ENCODE measurements around the gene TTC21B. TPM values are rescaled to one million over a fixed set of nuclear protein-coding genes. Genes with fewer than 3 reads are reported as not detected.

The TTC21B gene
- total and polyA plus RNA-seq, 2 of the 8 experiments (the other 6 are each of a cell fraction or from before 2014, with no cell fraction given), result 6.9 to 20.8 TPM

DNA sequence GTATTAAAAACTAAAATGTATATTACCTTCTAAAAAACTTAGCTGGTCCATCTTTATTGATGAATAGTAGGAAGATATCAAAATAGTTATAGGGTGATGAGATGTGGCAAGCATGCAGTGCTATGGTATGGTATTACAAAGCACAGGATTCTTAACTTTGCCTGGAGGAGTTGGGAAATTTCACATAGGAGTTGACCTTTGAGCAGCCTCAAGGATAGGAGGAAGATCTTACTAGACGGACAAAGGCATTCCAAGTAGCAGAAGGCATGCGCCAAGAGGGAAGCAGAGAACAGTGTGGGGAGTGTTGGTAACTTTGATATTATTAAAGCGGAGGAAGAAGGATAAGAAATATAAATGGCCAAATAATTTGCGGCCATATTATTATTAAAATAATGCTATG lies 60.0 kb downstream of the TTC21B start (continued):
- no peak for TF ChIP-seq CHD7 (IDR thresholded peaks at IDR 0.05; ENCODE audit: insufficient replicate concordance, low read length)
- no peak for TF ChIP-seq E2F6 (IDR thresholded peaks at IDR 0.05)
- no peak for TF ChIP-seq CBX8 (IDR thresholded peaks at IDR 0.05; ENCODE audit: borderline replicate concordance, low read depth, low read length)
- TF ChIP-seq TAF1 (IDR thresholded peaks at IDR 0.05; ENCODE audit: low read depth, low read length), result no peak
